HepG2 (cell line): ENCODE data around the gene NAV2.

Experiments
- MZF1 ChIP-seq: sonication (generic); formaldehyde crosslinking; IDR thresholded peaks from 2 replicates; pipeline ENCODE4 v1.8.1; 2023; ENCODE audit warnings: mild to moderate bottlenecking, missing genetic modification reagents, borderline replicate concordance
- SNAI1 ChIP-seq: sonication (generic); formaldehyde crosslinking; IDR thresholded peaks from 2 replicates; pipeline ENCODE4 v1.5.0; 2020; ENCODE audit warnings: mild to moderate bottlenecking, missing genetic modification reagents, borderline replicate concordance
- ZNF660 ChIP-seq: sonication (generic); formaldehyde crosslinking; IDR thresholded peaks from 2 replicates; pipeline ENCODE4 v1.5.1; 2020; ENCODE audit warnings: mild to moderate bottlenecking, low read depth, missing genetic modification reagents, borderline replicate concordance
- TF ChIP-seq, protein P1 (sequence below): sonication (generic); formaldehyde crosslinking; conservative IDR thresholded peaks from 2 replicates; pipeline ENCODE4 v1.4.0; 2020; ENCODE audit warnings: missing genetic modification reagents

DNA sequence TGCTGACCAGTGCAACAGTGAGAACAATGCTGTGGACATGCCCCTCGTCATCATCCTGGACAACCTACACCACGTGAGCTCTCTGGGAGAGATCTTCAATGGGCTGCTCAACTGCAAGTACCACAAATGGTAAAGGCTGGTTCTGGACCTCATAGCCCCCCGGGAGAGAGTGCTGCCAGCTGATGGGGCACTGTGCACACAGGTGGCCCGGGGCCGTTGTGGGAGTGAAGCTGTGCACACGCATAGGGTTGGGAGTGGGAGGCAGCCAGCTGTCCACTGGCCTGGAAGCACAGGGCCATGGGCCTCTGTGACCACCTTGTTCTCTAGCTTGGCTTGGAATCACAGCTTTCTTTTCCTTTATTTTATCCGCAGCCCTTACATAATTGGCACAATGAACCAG, 390.6 kb downstream of the NAV2 start:
- TF ChIP-seq, protein P1, sequence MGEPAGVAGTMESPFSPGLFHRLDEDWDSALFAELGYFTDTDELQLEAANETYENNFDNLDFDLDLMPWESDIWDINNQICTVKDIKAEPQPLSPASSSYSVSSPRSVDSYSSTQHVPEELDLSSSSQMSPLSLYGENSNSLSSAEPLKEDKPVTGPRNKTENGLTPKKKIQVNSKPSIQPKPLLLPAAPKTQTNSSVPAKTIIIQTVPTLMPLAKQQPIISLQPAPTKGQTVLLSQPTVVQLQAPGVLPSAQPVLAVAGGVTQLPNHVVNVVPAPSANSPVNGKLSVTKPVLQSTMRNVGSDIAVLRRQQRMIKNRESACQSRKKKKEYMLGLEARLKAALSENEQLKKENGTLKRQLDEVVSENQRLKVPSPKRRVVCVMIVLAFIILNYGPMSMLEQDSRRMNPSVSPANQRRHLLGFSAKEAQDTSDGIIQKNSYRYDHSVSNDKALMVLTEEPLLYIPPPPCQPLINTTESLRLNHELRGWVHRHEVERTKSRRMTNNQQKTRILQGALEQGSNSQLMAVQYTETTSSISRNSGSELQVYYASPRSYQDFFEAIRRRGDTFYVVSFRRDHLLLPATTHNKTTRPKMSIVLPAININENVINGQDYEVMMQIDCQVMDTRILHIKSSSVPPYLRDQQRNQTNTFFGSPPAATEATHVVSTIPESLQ (CRISPR knock-in tag) = no peak
- TF ChIP-seq MZF1 (no peak), ZNF660 (CRISPR knock-in tag) (no peak), SNAI1 (CRISPR knock-in tag) (no peak)
